Glutamatergic neuron (in vitro differentiated cells): ENCODE results near the gene ACAP1. TPM values are rescaled to one million over a fixed set of nuclear protein-coding genes. Genes with fewer than 3 reads are reported as not detected.

Source experiments
- DNase-seq: peaks from one replicate; pipeline ENCODE4 v3.0.0; 2022
- H3K27ac Mint-ChIP-seq: one replicate; pipeline ENCODE4 v1.8.0; 2020; ENCODE audit warnings: mild to moderate bottlenecking, mixed read lengths, inconsistent platforms; ENCODE audit not compliant: unreplicated experiment
- H3K27me3 Mint-ChIP-seq: one replicate; pipeline ENCODE4 v1.8.0; 2020; ENCODE audit warnings: mild to moderate bottlenecking, moderate library complexity, mixed read lengths, inconsistent platforms; ENCODE audit not compliant: unreplicated experiment
- H3K36me3 Mint-ChIP-seq: one replicate; pipeline ENCODE4 v1.8.0; 2020; ENCODE audit warnings: mild to moderate bottlenecking, mixed read lengths, inconsistent platforms; ENCODE audit not compliant: unreplicated experiment
- H3K4me1 Mint-ChIP-seq: one replicate; pipeline ENCODE4 v1.8.0; 2020; ENCODE audit warnings: mild to moderate bottlenecking, low read depth, mixed read lengths, inconsistent platforms; ENCODE audit not compliant: unreplicated experiment
- H3K4me3 Mint-ChIP-seq: one replicate; pipeline ENCODE4 v1.8.0; 2020; ENCODE audit warnings: mild to moderate bottlenecking, mixed read lengths, inconsistent platforms; ENCODE audit not compliant: unreplicated experiment
- H3K9me3 Mint-ChIP-seq: one replicate; pipeline ENCODE4 v1.8.0; 2020; ENCODE audit warnings: mild to moderate bottlenecking, moderate library complexity, mixed read lengths, inconsistent platforms; ENCODE audit not compliant: unreplicated experiment
- CTCF ChIP-seq: fragments of 200-600 bp; sonication (generic); IDR thresholded peaks from one replicate; pipeline ENCODE4 v1.5.0; 2021; ENCODE audit not compliant: partially characterized antibody, unreplicated experiment
- total RNA-seq: library from RNA; stranded (reverse); fragmentation: NEBNext Ultra II Directional; extraction: Animal tissue kit (Norgen Biotek cat#: 25700); gene quantifications from one replicate; pipeline ENCODE4 v1.2.1, GENCODE V29; 2021; ENCODE audit not compliant: unreplicated experiment

The ACAP1 gene
- total RNA-seq, 1 donor from 2014 or later, result not detected

DNA sequence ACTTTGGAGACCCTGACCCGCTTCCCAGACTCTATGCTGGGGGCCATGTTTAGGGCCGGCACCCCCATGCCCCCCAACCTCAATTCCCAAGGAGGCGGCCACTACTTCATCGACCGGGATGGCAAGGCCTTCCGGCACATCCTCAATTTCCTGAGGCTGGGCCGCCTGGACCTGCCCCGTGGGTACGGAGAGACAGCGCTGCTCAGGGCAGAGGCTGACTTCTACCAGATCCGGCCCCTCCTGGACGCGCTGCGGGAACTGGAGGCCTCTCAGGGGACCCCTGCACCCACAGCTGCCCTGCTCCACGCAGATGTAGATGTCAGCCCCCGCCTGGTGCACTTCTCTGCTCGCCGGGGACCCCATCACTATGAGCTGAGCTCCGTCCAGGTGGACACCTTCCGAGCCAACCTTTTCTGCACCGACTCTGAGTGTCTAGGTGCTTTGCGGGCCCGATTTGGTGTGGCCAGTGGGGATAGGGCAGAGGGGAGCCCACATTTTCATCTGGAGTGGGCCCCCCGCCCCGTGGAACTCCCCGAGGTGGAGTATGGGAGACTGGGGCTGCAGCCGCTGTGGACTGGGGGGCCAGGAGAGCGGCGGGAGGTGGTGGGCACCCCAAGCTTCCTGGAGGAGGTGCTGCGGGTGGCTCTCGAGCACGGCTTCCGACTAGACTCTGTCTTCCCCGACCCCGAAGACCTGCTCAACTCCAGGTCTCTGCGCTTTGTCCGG, 16.7 kb downstream of the ACAP1 start:
- peaks cover 11% of the 10 kb centered on the region for H3K27me3 Mint-ChIP-seq
- peak overlapping the region; percentile 90 for H3K4me3 Mint-ChIP-seq
- peak overlapping the region; percentile 25 for H3K27ac Mint-ChIP-seq
- DNase-seq, result no peak
- peaks cover 6% of the 10 kb centered on the region for H3K4me1 Mint-ChIP-seq
- no peak for TF ChIP-seq CTCF
- peaks cover 6% of the 10 kb centered on the region for H3K9me3 Mint-ChIP-seq
- H3K36me3 Mint-ChIP-seq, result no peaks in the 10 kb centered on the region

GRCh38 chr17:7354262-7354843, 18.0 kb downstream of the ACAP1 start:
- H3K27ac Mint-ChIP-seq, result peak overlapping the region; percentile 66
- peaks cover 9% of the 10 kb centered on the region for H3K27me3 Mint-ChIP-seq
- H3K4me3 Mint-ChIP-seq, result peak overlapping the region; percentile 55
- H3K4me1 Mint-ChIP-seq, result peaks cover 4% of the 10 kb centered on the region
- H3K36me3 Mint-ChIP-seq, result no peaks in the 10 kb centered on the region
- peaks cover 6% of the 10 kb centered on the region for H3K9me3 Mint-ChIP-seq
- no peak for TF ChIP-seq CTCF
- DNase-seq, result no peak

- H3K4me3 Mint-ChIP-seq, result peak within 1 kb of the TSS; percentile 55
- no peak for DNase-seq
- peak within 1 kb of the TSS; percentile 66 for H3K27ac Mint-ChIP-seq
- TF ChIP-seq CTCF, result no peak
- peaks cover 8% of the 10 kb centered on the region for H3K27me3 Mint-ChIP-seq
- H3K9me3 Mint-ChIP-seq, result peaks cover 6% of the 10 kb centered on the region
- H3K4me1 Mint-ChIP-seq, result peaks cover 4% of the 10 kb centered on the region
- H3K36me3 Mint-ChIP-seq, result no peaks in the 10 kb centered on the region
Observed at GRCh38 chr17:7355053-7355452, 18.7 kb downstream of the ACAP1 start, which contains the start of gene TMEM95. Gene TMEM95 (plus strand): TSS chr17:7355156. CDS start chr17:7355205, 49 bp downstream.

- Mint-ChIP-seq H3K36me3 (no peaks in the 10 kb centered on the region), H3K4me1 (peaks cover 4% of the 10 kb centered on the region), H3K27ac (no peak overlapping the region), H3K27me3 (peaks cover 8% of the 10 kb centered on the region), H3K4me3 (no peak overlapping the region), H3K9me3 (peaks cover 6% of the 10 kb centered on the region)
- DNase-seq, result no peak
- no peak for TF ChIP-seq CTCF
Observed at GRCh38 chr17:7355573-7355972, 19.2 kb downstream of the ACAP1 start.

GRCh38 chr17:7356072-7356549, 19.8 kb downstream of the ACAP1 start:
- H3K4me1 Mint-ChIP-seq, result peaks cover 4% of the 10 kb centered on the region
- H3K9me3 Mint-ChIP-seq, result peaks cover 6% of the 10 kb centered on the region
- H3K27me3 Mint-ChIP-seq, result peaks cover 8% of the 10 kb centered on the region
- no peaks in the 10 kb centered on the region for H3K36me3 Mint-ChIP-seq
- peak; percentile 87 for DNase-seq
- H3K4me3 Mint-ChIP-seq, result no peak overlapping the region
- peak; percentile 82 for TF ChIP-seq CTCF
- H3K27ac Mint-ChIP-seq, result no peak overlapping the region
